ENCODE measurements around the gene B9D2. TPM values are rescaled to one million over a fixed set of nuclear protein-coding genes. Genes with fewer than 3 reads are reported as not detected.

The B9D2 gene
- total and polyA plus RNA-seq, 7 donors, result 7.2 to 14.5 (median 10.1) TPM

GRCh38 chr19:41328842-41329225 lies 35.1 kb downstream of the B9D2 start:
- Histone ChIP-seq H3K4me3 (no peak overlapping the region), H3K4me1 (peaks cover 0 to 43% (median 34%) of the 10 kb centered on the region in 4 donors)

GRCh38 chr19:41328157-41328841 lies 35.6 kb downstream of the B9D2 start:
- TF ChIP-seq CTCF (IDR thresholded peaks at IDR 0.05) (no peak), POLR2AphosphoS5 (IDR thresholded peaks at IDR 0.05) (no peak), EP300 (IDR thresholded peaks at IDR 0.05) (no peak), POLR2A (IDR thresholded peaks at IDR 0.05) (no peak)
- Histone ChIP-seq H3K36me3 (peaks cover 0 to 39% (median 16%) of the 10 kb centered on the region in 4 donors), H3K9me3 (no peaks in the 10 kb centered on the region), H3K4me3 (no peak overlapping the region), H3K27ac (peak overlapping the region; percentile 41 to 90 (median 76)), H3K4me1 (peaks cover 0 to 48% (median 40%) of the 10 kb centered on the region in 4 donors), H3K27me3 (no peaks in the 10 kb centered on the region)
- 7 to 25% methylated on average over 22 of the region's 22 CpGs for WGBS, 2 donors
- intact Hi-C loops (cut with DNase I), result no loop called here
- no peak for DNase-seq

More at GRCh38 chr19:41328842-41329225, 35.1 kb downstream of the B9D2 start:
- Histone ChIP-seq H3K27me3 (no peaks in the 10 kb centered on the region), H3K9me3 (no peaks in the 10 kb centered on the region), H3K36me3 (peaks cover 0 to 39% (median 16%) of the 10 kb centered on the region in 4 donors), H3K27ac (peak overlapping the region in 3 of 4 donors; percentile 66 to 90 (median 87))
- DNase-seq, result no peak
- WGBS, 2 donors, result 35 to 38% methylated on average over 1 of the region's 1 CpG
- TF ChIP-seq CTCF (IDR thresholded peaks at IDR 0.05), result no peak
- TF ChIP-seq POLR2A (IDR thresholded peaks at IDR 0.05), result no peak
- no peak for TF ChIP-seq POLR2AphosphoS5 (IDR thresholded peaks at IDR 0.05)
- intact Hi-C loops (cut with DNase I), result no loop called here

DNA sequence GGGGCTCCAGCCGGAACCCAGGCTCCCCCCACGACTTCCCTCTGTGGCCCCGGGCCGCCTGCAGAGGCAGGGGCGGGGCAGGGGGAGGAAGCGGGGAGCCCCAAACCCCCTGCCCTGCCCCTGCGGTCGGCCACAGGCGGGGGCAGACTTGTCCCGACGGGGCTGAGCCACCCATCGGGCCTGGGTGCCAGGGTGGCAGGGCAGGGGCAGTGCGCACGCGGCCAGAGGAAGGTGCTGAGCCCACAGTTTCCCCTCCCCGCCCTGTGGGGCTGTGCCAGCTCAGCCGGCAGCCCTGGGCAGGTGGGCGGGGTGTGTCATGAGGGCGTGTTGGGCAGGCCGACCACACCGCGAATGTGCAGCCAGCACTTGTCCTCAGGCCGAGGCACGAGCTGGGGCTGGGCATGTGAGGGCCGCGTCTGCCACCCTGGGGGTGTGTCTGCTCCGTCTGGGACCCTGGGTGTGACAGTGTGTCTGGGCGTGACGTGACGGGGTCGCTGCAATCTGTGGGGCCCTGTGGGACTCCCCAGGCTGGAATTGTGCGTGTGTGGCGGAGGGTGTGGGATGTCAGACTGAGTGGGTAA lies 36.3 kb downstream of the B9D2 start:
- 5 to 17% methylated on average over 33 of the region's 33 CpGs for WGBS, 2 donors
- Histone ChIP-seq H3K4me1 (peaks cover 0 to 55% (median 46%) of the 10 kb centered on the region in 4 donors), H3K36me3 (peaks cover 0 to 42% (median 15%) of the 10 kb centered on the region in 4 donors), H3K9me3 (no peaks in the 10 kb centered on the region), H3K27me3 (no peaks in the 10 kb centered on the region), H3K4me3 (peak overlapping the region in 2 of 4 donors; percentile 5 to 7), H3K27ac (peak overlapping the region; percentile 41 to 90 (median 76))
- intact Hi-C loops (cut with DNase I), result no loop called here
- TF ChIP-seq POLR2A (IDR thresholded peaks at IDR 0.05), result no peak
- no peak for TF ChIP-seq CTCF (IDR thresholded peaks at IDR 0.05)
- no peak for TF ChIP-seq POLR2AphosphoS5 (IDR thresholded peaks at IDR 0.05)
- TF ChIP-seq EP300 (IDR thresholded peaks at IDR 0.05), result no peak
- no peak for DNase-seq

GRCh38 chr19:41327076-41327575 lies 36.8 kb downstream of the B9D2 start:
- no peak for DNase-seq
- intact Hi-C loops (cut with DNase I), result no loop called here
- 21 to 25% methylated on average over 13 of the region's 13 CpGs for WGBS, 2 donors
- Histone ChIP-seq H3K27me3 (no peaks in the 10 kb centered on the region), H3K4me1 (peaks cover 0 to 60% (median 51%) of the 10 kb centered on the region in 4 donors), H3K9me3 (no peaks in the 10 kb centered on the region), H3K27ac (peak overlapping the region; percentile 41 to 90 (median 76)), H3K4me3 (peak overlapping the region in 2 of 4 donors; percentile 5 to 7), H3K36me3 (peaks cover 0 to 42% (median 12%) of the 10 kb centered on the region in 4 donors)
- TF ChIP-seq POLR2AphosphoS5 (IDR thresholded peaks at IDR 0.05) (no peak), EP300 (IDR thresholded peaks at IDR 0.05) (no peak), POLR2A (IDR thresholded peaks at IDR 0.05) (peak in 1 of 2 donors; percentile 9)
